Thyroid gland (tissue), 4 donors: ENCODE measurements around the gene SYT13.

Source experiments
- CTCF ChIP-seq, 6 experiments: fragments of 200-600 bp in 3 of 6; fragments of 450-650 bp in 3 of 6; sonication (generic) in 3 of 6; IDR thresholded peaks; one replicate each; pipeline ENCODE4 v1.5.1; 2016 to 2019; ENCODE audit warnings: antibody characterized with exemption in 6 of 6, mild to moderate bottlenecking in 2 of 6, inconsistent platforms in 1 of 6, moderate library complexity in 1 of 6
- POLR2A ChIP-seq, 2 donors: fragments of 450-650 bp; IDR thresholded peaks; one replicate each; pipeline ENCODE4 v1.6.1; 2017; ENCODE audit warnings: antibody characterized with exemption in 2 of 2, mild to moderate bottlenecking in 2 of 2, moderate library complexity in 1 of 2

DNA sequence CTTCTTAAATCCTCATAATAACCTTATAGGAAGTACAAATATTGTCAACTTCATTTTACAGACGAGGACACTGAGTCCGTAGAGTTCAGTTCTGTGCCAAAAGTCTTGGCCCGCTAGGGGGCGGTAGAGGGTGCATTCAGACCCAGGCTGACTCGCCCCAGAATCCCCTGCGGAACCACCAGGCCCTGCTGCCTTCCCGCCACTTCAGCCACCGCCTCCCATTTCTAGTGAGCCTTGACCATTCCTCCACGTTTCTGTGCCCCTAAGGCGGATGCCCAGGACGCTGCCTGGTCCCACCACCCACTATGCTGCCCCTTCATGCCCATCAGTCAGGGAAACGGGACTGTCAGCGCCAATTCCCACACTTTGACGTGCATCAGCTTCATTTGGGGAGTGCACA lies 19.1 kb downstream of the SYT13 start:
- peak in 1 of 6 experiments; percentile 25 for TF ChIP-seq CTCF (IDR thresholded peaks at IDR 0.05)
- no peak for TF ChIP-seq POLR2A (IDR thresholded peaks at IDR 0.05)
